ENCODE data around the gene GCM1. TPM values are rescaled to one million over a fixed set of nuclear protein-coding genes. Genes with fewer than 3 reads are reported as not detected.

Gene GCM1
- polyA plus RNA-seq, 3 donors, result 0.08 TPM; not detected in 2

- Histone ChIP-seq H3K79me2 (ENCODE audit: insufficient read depth, low read length) (no peaks in the 10 kb centered on the region), H3K36me3 (replicated peaks in 1 of 2; ENCODE audit: control insufficient read depth in 1 of 2, insufficient read depth in 2 of 2, low read length in 2 of 2) (no peaks in the 10 kb centered on the region), H3K9me3 (replicated peaks in 1 of 2; ENCODE audit: control insufficient read depth in 1 of 2, insufficient read depth in 1 of 2, low read length in 2 of 2) (no peaks in the 10 kb centered on the region), H2AFZ (ENCODE audit: insufficient read depth, low read depth, low read length, poor library complexity, severe bottlenecking) (no peak overlapping the region), H3K4me2 (replicated peaks; ENCODE audit: extremely low read depth, low read length, poor library complexity, severe bottlenecking) (no peak overlapping the region), H3K4me3 (replicated peaks in 1 of 3; ENCODE audit: low read depth in 2 of 3, low read length in 3 of 3) (no peak overlapping the region), H3K27ac (ENCODE audit: low read depth in 1 of 2, low read length in 2 of 2) (no peak overlapping the region), H3K9ac (ENCODE audit: insufficient read depth, low read length, poor library complexity, severe bottlenecking) (no peak overlapping the region), H3K4me1 (ENCODE audit: control insufficient read depth in 1 of 2, insufficient read depth in 2 of 2, low read length in 2 of 2) (no peaks in the 10 kb centered on the region), H3K27me3 (ENCODE audit: control insufficient read depth in 2 of 2, insufficient read depth in 2 of 2, low read length in 2 of 2) (no peaks in the 10 kb centered on the region), H4K20me1 (ENCODE audit: insufficient read depth, low read length) (no peaks in the 10 kb centered on the region)
- Mint-ChIP-seq H3K4me1 (no peaks in the 10 kb centered on the region), H3K4me3 (no peak overlapping the region), H3K27me3 (ENCODE audit: low read depth in 3 of 3) (peaks cover 2 to 12% (median 3%) of the 10 kb centered on the region in 3 donors), H3K36me3 (no peaks in the 10 kb centered on the region), H3K27ac (no peak overlapping the region), H3K9me3 (peaks cover 0 to 2% (median 0%) of the 10 kb centered on the region in 7 donors)
- no CpG with 5 or more reads among the region's 2 CpGs for WGBS (ENCODE audit: insufficient coverage)
- no peak for DNase-seq
- intact Hi-C loops (cut with micrococcal nuclease), result no loop called here
- TF ChIP-seq, protein P1, sequence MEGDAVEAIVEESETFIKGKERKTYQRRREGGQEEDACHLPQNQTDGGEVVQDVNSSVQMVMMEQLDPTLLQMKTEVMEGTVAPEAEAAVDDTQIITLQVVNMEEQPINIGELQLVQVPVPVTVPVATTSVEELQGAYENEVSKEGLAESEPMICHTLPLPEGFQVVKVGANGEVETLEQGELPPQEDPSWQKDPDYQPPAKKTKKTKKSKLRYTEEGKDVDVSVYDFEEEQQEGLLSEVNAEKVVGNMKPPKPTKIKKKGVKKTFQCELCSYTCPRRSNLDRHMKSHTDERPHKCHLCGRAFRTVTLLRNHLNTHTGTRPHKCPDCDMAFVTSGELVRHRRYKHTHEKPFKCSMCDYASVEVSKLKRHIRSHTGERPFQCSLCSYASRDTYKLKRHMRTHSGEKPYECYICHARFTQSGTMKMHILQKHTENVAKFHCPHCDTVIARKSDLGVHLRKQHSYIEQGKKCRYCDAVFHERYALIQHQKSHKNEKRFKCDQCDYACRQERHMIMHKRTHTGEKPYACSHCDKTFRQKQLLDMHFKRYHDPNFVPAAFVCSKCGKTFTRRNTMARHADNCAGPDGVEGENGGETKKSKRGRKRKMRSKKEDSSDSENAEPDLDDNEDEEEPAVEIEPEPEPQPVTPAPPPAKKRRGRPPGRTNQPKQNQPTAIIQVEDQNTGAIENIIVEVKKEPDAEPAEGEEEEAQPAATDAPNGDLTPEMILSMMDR (IDR thresholded peaks at IDR 0.05), result no peak
Observed at GRCh38 chr6:53154794-53155193, 6.2 kb upstream of the GCM1 start.

DNA sequence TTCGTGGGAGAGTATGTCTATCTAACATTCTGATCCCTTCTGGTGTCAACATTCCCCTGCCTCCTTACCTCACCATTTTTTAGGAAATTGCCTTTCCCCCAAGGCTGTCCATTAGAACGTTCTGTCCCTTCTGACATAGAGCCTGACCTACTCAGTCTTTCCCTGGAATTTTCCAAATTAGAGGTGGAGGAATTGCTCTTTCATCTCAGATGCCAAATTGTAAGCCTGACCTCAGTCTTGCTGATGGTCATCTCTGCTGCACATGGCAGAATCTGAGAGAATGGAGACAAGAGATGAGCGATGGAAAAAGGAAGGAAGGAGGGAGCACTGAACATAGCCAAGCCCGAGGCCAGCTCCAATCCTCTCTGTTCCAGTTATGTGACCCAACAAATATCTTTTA lies 5.4 kb upstream of the GCM1 start:
- H2AFZ ChIP-seq (ENCODE audit: insufficient read depth, low read depth, low read length, poor library complexity, severe bottlenecking), result no peak overlapping the region
- no peaks in the 10 kb centered on the region for H3K4me1 ChIP-seq (ENCODE audit: control insufficient read depth in 1 of 2, insufficient read depth in 2 of 2, low read length in 2 of 2)
- H3K9me3 ChIP-seq (replicated peaks in 1 of 2; ENCODE audit: control insufficient read depth in 1 of 2, insufficient read depth in 1 of 2, low read length in 2 of 2), result no peaks in the 10 kb centered on the region
- no peak for DNase-seq
- no peak overlapping the region for H3K27ac ChIP-seq (ENCODE audit: low read depth in 1 of 2, low read length in 2 of 2)
- intact Hi-C loops (cut with micrococcal nuclease), result no loop called here
- no peak overlapping the region for H3K4me3 ChIP-seq (replicated peaks in 1 of 3; ENCODE audit: low read depth in 2 of 3, low read length in 3 of 3)
- no peaks in the 10 kb centered on the region for H3K79me2 ChIP-seq (ENCODE audit: insufficient read depth, low read length)
- no peaks in the 10 kb centered on the region for H3K36me3 ChIP-seq (replicated peaks in 1 of 2; ENCODE audit: control insufficient read depth in 1 of 2, insufficient read depth in 2 of 2, low read length in 2 of 2)
- H3K9ac ChIP-seq (ENCODE audit: insufficient read depth, low read length, poor library complexity, severe bottlenecking), result no peak overlapping the region
- WGBS (ENCODE audit: insufficient coverage), result no CpG with 5 or more reads among the region's 4 CpGs
- no peaks in the 10 kb centered on the region for H3K4me1 Mint-ChIP-seq
- peaks cover 0 to 2% (median 0%) of the 10 kb centered on the region in 7 donors for H3K9me3 Mint-ChIP-seq
- H3K27me3 Mint-ChIP-seq (ENCODE audit: low read depth in 3 of 3), result peaks cover 2 to 12% (median 3%) of the 10 kb centered on the region in 3 donors
- no peaks in the 10 kb centered on the region for H3K27me3 ChIP-seq (ENCODE audit: control insufficient read depth in 2 of 2, insufficient read depth in 2 of 2, low read length in 2 of 2)
- TF ChIP-seq, protein P1 (IDR thresholded peaks at IDR 0.05), result no peak
- H4K20me1 ChIP-seq (ENCODE audit: insufficient read depth, low read length), result no peaks in the 10 kb centered on the region
- no peak overlapping the region for H3K27ac Mint-ChIP-seq
- H3K4me3 Mint-ChIP-seq, result no peak overlapping the region
- H3K4me2 ChIP-seq (replicated peaks; ENCODE audit: extremely low read depth, low read length, poor library complexity, severe bottlenecking), result no peak overlapping the region
- H3K36me3 Mint-ChIP-seq, result no peaks in the 10 kb centered on the region
